Erythroblast (primary cell): ENCODE measurements around the gene TSPAN9.

ENCODE experiments used
- DNase-seq, 2 experiments: peaks; one replicate each; lab custom pipeline; 2025; lab: John Stamatoyannopoulos, UW
- GATA1 ChIP-seq: IDR thresholded peaks from 2 replicates; pipeline ENCODE4 v1.6.1; 2011; ENCODE audit warnings: low read depth, mild to moderate bottlenecking, control low read depth, low read length, moderate library complexity
- POLR2A ChIP-seq: IDR thresholded peaks from 2 replicates; pipeline ENCODE4 v1.6.1; 2011; ENCODE audit warnings: mild to moderate bottlenecking, low read length

TSPAN9 gene

DNA sequence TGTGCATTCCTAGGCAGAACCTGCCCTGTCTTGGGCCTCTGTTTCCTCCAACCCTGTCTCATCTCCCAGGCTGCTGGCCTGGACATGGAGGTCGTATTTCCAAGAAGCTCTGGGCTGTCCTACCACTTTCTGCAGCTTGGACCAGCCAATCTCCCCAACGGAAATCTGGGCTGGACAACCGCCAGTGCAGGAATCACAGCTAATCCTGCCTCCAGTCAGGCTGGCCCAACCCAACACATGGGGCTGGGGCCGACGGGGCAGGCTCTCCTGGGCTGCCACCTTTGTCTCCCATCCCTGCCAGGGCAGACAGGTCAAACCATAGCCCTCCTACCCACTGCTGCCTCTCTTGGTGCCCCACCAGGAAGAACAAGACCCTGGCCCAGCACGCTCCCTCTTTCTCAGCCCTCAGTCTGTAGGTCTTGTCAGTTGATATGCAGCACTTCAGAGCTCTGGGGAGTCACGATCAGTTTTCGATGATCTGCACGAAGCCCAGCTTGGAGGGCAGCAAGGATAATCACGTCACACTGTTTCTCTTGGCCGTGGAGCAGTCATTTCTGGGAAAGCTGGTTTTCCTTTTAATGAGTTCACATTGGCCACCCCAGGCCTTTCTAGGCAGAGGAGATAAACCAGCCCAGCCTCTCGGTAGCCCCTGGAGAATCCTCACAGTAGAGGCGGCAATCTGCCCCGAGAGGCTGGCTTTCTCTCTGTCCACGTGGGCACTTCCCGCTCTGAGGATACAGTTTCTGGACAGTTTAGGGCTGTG lies 218.6 kb downstream of the TSPAN9 start:
- no peak for DNase-seq
- TF ChIP-seq GATA1 (no peak), POLR2A (no peak)

DNA sequence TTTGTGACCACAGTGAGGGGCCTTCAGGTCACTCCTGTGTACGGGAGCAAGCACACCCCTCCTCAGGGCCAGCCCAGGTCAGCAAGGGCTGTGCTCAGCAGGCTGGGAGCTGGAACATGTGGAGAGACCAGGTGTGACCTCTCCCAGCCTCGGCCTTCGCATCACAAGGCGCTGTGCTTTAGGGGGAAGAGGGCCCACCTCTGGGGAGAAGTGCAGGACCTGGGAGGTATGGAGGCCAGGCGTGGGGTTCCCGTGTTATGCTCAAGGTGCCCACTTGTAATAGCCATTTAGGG lies 219.2 kb downstream of the TSPAN9 start:
- TF ChIP-seq POLR2A (no peak), GATA1 (no peak)

DNA sequence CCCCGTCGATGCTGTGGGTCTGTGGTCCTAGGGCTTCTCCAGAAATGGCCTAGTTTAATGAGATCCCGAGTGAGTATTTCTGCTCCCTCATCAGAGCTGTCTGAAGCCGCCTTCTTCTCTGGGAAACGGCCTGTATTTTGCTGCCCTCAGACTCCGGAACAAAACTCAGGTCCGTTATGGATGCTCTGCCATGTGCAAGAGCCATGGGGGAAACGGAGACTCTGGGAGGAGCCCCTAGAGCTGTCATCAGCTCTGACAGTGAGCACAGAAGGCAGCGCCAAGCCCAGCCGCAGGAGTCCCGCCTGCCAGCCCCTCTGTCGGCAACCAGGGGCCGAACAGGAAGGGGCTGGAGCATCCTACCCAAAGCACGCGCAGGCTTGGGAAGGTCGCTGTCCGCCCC lies 221.4 kb downstream of the TSPAN9 start:
- no peak for DNase-seq
- TF ChIP-seq GATA1 (no peak), POLR2A (no peak)

More for the DNA sequence above, 219.2 kb downstream of the TSPAN9 start:
- no peak for DNase-seq

DNA sequence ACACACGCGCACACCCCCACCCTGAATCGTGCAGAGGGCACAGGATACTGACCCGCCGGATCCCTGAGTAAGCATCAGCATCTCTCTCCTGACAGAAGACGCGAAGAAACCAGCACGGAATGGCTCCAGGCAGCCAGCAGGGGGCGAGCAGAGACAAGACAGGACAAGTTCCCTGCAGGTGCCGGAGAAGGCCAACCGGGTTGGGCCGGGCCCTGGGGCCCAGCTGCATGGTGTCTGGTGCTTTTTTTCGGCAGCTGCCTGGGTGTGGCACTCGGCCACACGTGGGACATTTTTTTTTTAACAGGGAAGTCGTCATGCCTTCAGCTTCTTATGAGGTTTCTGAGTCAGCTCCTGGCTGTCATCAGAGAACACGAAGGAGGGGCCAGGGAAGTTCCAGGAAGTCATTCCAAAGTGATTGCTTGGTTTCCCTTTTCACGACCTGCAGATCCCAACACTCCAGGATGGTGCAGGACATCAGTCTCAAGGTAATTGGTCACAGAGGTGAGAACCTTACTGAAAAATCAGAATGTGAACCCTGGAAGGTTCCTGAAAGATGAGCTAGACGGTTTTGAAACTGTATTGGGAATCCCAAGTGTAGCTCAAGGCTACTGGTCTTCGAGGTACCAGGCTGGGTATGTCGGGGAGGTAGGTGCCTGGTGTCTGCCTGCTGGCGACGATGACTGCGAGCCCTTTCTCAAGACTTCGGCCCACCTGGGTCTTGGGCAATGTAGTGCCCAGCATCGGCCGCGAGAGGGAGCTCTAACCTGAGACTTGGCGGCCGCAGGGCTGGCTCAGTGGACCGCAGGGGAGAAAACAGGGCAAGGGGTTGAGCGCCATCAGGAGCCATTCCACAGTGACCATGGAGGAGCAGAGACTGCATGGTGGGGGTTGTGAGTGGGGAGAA lies 223.0 kb downstream of the TSPAN9 start:
- TF ChIP-seq GATA1 (no peak), POLR2A (no peak)
- peak; percentile 73 to 83 for DNase-seq

DNA sequence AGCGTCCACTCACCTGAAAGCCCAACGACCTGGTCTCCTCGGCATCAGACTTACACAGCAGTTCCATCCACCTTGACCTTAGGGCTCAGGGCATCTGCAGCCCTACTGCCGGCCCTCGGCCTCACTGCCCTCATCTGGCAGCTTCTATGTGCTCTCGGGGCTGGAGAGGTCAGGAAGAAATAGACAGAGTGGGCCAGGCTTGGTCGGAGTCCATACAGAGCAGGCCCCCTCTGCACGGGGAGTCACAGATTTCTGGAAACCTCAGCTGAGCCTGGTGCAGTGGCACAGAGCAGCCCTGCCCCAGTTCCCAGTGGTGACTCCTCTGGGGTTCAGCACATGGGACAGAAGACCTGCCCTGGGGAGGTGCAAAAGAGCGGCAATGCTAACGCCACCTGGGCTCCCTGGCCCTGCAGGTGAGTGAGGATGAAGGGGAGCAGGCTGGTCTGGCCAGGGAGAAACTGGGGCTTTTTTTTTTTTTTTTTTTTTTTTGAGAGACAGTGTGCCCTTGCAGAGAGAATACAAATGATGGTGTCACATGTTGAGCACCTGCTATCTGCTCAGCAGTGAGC lies 223.7 kb downstream of the TSPAN9 start:
- TF ChIP-seq POLR2A (no peak), GATA1 (no peak)

DNA sequence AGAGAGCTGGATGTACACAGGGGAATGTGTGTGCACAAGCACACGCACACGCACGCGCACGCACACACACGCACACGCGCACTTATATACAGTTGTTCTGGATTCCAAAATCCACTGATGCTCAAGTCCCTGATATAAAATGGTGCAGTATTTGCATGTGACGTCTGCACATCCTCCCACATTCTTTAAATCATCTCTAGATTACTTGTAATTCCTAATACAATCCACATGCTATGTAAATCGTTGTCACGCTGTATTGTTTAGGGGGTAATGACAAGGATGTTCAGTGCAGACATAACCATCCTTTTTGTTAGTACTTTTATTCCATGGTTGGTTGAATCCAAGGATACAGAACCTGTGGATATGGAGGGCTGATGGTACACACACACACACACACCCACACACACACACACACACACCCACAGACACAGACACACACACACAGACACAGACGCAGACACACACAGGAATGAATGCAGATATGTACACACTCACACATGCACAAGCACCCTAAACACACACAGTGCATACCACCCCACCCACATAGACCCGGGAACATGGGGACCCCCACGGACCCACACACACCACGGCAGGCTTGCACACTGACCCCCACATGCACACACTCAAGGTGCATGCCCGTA lies 225.3 kb downstream of the TSPAN9 start:
- no peak for DNase-seq
- TF ChIP-seq GATA1 (no peak), POLR2A (no peak)

More for the DNA sequence above, 223.7 kb downstream of the TSPAN9 start:
- DNase-seq, result no peak

DNA sequence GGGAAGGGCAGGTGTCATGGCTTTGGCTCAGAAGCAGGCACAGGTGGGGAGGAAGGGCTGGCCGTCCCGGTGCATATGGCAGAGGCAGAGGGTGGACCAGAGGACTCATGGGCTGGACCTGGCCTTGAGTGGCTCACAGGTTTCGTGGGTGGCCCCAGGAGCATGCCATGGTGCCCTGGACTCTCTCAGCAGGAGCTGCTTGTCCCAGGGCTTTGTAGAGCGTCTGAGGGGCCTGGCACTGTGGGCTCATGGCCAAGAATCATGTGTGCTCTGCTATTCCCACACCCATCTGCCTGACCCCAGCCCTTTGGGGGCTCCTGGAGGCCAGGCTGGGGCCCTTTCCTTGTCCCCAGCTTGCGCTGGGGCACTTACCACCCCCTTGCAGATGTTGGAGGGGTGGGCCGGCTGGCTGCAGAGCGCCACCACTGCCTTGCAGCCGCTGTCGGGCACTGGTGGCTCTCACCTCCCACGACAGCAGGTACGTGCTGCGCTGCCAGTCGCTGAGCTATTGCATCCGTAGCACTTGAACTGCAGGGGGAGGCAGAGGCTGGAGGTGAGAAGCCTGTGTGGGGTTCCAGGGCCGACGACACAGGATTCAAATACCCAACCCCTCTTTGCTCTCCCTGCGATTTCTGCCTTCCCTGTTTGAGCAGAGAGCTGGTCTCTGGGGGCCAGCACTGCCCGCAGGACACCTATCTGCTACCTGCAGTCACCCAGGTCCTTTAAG lies 226.4 kb downstream of the TSPAN9 start:
- DNase-seq, result no peak
- TF ChIP-seq POLR2A (no peak), GATA1 (no peak)

DNA sequence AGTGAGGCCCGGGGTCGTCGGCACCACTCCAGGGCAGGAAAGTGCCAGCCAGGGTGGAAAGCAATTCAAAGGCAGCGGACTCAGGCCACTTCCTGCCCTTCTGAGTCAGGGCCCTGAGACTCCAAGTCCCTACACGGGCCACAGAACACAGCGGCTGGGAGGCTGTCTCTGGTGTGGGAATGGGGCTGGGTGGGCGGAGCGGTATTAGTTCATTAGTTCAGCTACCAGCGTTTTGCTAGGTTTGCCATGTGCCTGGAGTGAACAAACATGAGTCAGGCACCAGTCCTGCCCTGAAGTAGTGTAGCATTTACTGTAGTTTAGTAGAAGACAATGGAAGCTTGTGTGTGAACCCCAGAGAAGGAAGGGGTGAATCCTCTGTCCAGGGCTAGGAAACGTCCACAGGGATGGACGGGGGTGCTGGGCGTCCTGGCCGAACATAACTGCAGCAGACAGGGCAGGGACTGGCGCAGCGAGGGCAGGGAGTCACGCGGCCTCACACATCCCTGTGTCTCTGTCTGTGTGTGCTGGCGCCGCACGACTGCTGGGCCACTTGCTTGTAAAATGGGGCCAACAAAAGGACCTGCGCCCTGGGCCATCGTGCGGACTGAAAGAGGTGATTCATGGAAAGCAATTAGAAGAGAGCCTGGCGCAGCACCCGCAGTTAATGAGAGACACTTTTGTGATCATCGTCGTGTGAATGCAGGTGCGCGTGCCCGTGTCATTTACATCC lies 227.4 kb downstream of the TSPAN9 start:
- TF ChIP-seq GATA1 (no peak), POLR2A (no peak)
- DNase-seq, result no peak

DNA sequence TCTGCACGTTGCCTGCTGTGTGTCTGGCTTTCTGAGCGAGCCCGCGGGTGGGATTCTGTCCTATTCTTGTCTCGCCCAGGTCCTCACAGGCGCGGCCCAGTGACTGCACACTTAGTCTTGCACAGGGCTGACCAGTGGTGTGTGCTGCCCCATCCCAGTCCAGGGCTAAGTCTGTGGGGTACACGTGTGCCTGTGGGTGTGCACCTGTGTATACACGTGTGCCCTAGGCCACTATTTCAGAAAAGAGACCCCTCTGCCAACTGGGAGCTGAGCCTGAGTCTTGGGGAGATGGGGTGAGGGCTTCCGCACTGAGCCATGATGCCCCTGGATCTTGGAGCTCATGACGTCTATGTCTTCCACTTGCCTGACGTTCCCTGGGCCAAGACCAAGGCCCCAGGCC lies 228.3 kb downstream of the TSPAN9 start:
- no peak for DNase-seq
- TF ChIP-seq GATA1, result no peak
- TF ChIP-seq POLR2A, result no peak

DNA sequence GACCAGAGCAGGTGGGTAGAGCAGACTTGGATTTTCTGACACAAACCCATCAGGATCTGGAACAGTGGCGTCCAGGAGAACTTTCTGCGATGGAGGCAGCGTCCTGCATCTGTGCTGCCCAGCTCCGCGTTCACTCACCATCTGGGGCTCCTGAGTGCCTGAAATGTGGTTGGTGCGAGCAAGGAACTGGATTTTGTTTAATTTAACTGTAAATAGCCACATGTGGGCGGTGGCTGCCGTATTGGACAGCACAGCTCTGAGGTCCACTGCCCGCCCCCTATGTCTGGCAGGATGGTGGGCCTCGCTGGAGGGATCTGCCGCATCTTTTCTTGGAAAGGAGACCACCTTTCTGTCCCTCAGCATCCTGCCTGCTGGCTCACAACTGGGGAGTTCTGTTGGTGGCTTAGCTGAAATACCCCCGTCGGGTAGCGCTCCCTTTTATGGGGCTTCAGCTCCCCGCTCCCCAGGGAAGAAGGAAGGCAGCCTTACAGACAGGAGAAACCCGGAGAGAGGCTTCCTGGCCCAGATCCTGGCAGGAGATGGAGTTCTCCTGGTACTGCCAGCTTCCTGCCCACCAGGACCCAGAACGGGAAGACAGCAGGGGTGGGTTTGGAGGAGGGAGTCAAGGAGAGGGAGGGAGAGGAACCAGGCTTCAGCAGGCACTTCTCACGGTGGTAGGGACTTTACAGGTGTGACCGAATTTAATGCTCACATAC lies 228.9 kb downstream of the TSPAN9 start:
- TF ChIP-seq POLR2A, result no peak
- no peak for TF ChIP-seq GATA1
- DNase-seq, result no peak

DNA sequence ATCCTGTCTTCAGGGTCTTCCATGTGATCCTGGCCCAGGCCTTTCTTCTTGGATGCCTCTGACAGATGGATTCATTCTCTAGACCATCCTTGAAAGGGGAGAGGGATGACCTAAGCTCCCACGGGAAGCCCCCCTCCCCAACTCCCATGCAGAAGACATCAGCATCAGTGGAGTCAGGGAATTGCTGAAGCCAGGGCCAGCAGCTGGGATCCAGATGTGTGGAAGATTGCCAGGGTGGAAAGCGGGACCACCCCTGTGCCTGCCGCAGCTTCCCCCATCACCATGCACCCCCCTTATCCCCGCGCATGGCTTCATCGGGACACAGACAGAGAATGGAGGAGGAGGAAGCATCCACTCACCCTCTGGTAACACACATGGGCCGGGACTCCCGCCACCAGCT lies 230.2 kb downstream of the TSPAN9 start:
- no peak for DNase-seq
- TF ChIP-seq POLR2A (no peak), GATA1 (no peak)

DNA sequence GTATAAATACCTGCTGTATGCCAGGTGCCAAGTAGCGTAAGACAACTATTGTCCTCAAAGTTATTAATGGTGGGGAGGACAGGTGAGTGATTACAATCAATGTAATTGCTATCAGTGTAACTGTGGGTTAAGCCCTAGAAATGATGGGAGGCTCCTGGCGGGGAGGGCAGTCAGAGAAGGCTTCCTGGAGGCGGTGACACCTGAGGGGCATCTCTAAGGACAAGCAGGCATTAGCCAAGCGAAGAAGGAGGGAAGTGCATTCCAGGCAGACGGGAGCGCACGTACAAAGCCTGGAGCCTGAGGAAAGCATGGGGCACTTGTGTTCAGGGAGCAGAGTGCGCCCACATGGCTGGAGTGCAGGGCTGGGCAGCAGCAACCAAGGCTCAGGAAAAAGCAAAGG lies 230.9 kb downstream of the TSPAN9 start:
- no peak for DNase-seq
- TF ChIP-seq POLR2A, result no peak
- TF ChIP-seq GATA1, result no peak
